ENCODE results near the gene PPP4R2. TPM values are rescaled to one million over a fixed set of nuclear protein-coding genes. Genes with fewer than 3 reads are reported as not detected.

Gene PPP4R2
- polyA plus RNA-seq, 1 experiment: 48.7 TPM

- Histone ChIP-seq H3K4me3 (ENCODE audit: low read depth, low read length) (no peak overlapping the region), H3K27me3 (ENCODE audit: control insufficient read depth, insufficient read depth, low read length) (no peaks in the 10 kb centered on the region), H3K27ac (ENCODE audit: low read depth, low read length) (no peak overlapping the region), H3K9me3 (ENCODE audit: control insufficient read depth, insufficient read depth, low read length) (no peaks in the 10 kb centered on the region)
- DNase-seq (ENCODE audit: low read depth, low spot score): no peak
- no peak for TF ChIP-seq CTCF (IDR thresholded peaks at IDR 0.05; ENCODE audit: low read depth, low read length)
- ChIA-PET CTCF (no interaction called here), POLR2A (no interaction called here)
Measured at GRCh38 chr3:73069775-73070444, 73.3 kb downstream of the PPP4R2 start.

GRCh38 chr3:73070675-73071575 lies 74.3 kb downstream of the PPP4R2 start:
- ChIA-PET CTCF (no interaction called here), POLR2A (interaction anchor here (0.8 kb wide), 1 partner anchor 16 kb away, joined by 3 read pairs; no protein-coding TSS in a partner anchor)
- no peak for TF ChIP-seq CTCF (IDR thresholded peaks at IDR 0.05; ENCODE audit: low read depth, low read length)
- peak overlapping the region; percentile 92 for H3K27ac ChIP-seq (ENCODE audit: low read depth, low read length)
- H3K4me3 ChIP-seq (ENCODE audit: low read depth, low read length): no peak overlapping the region
- no peaks in the 10 kb centered on the region for H3K27me3 ChIP-seq (ENCODE audit: control insufficient read depth, insufficient read depth, low read length)
- no peaks in the 10 kb centered on the region for H3K9me3 ChIP-seq (ENCODE audit: control insufficient read depth, insufficient read depth, low read length)
- peak; percentile 75 for DNase-seq (ENCODE audit: low read depth, low spot score)

- ChIA-PET CTCF (interaction anchor here (1.3 kb wide), 1 partner anchor 14 kb away, joined by 6 read pairs; no protein-coding TSS in a partner anchor), POLR2A (no interaction called here)
- DNase-seq (ENCODE audit: low read depth, low spot score): no peak
- Histone ChIP-seq H3K27me3 (ENCODE audit: control insufficient read depth, insufficient read depth, low read length) (no peaks in the 10 kb centered on the region), H3K9me3 (ENCODE audit: control insufficient read depth, insufficient read depth, low read length) (no peaks in the 10 kb centered on the region), H3K4me3 (ENCODE audit: low read depth, low read length) (no peak overlapping the region), H3K27ac (ENCODE audit: low read depth, low read length) (peak overlapping the region; percentile 40)
- no peak for TF ChIP-seq CTCF (IDR thresholded peaks at IDR 0.05; ENCODE audit: low read depth, low read length)
Measured at GRCh38 chr3:73071952-73072351, 75.3 kb downstream of the PPP4R2 start.

- CTCF ChIA-PET: interaction anchor here (1.3 kb wide), 1 partner anchor 13 kb away, joined by 6 read pairs; no protein-coding TSS in a partner anchor
- TF ChIP-seq CTCF (IDR thresholded peaks at IDR 0.05; ENCODE audit: low read depth, low read length): no peak
- no peaks in the 10 kb centered on the region for H3K27me3 ChIP-seq (ENCODE audit: control insufficient read depth, insufficient read depth, low read length)
- H3K4me3 ChIP-seq (ENCODE audit: low read depth, low read length): no peak overlapping the region
- no peaks in the 10 kb centered on the region for H3K9me3 ChIP-seq (ENCODE audit: control insufficient read depth, insufficient read depth, low read length)
- POLR2A ChIA-PET: no interaction called here
- H3K27ac ChIP-seq (ENCODE audit: low read depth, low read length): no peak overlapping the region
- no peak for DNase-seq (ENCODE audit: low read depth, low spot score)
Measured at GRCh38 chr3:73072634-73073033, 76.0 kb downstream of the PPP4R2 start.
